GM10266 (cell line): ENCODE data around the gene UBE2H.

Experiments
- DNase-seq: peaks from one replicate; pipeline ENCODE4 v3.0.0; 2012; ENCODE audit errors: extremely low spot score
- CTCF ChIP-seq: IDR thresholded peaks from 2 replicates; pipeline ENCODE4 v1.5.1; 2012; ENCODE audit warnings: mild to moderate bottlenecking, low read depth; ENCODE audit not compliant: control insufficient read depth, insufficient read depth; ENCODE audit errors: missing control alignments

Gene UBE2H

GRCh38 chr7:129908181-129908580, 44.6 kb downstream of the UBE2H start:
- no peak for TF ChIP-seq CTCF
- no peak for DNase-seq

- TF ChIP-seq CTCF = no peak
Measured at GRCh38 chr7:129907122-129907736, 45.5 kb downstream of the UBE2H start.

GRCh38 chr7:129906700-129907099, 46.1 kb downstream of the UBE2H start:
- TF ChIP-seq CTCF = no peak
- DNase-seq = no peak

More at GRCh38 chr7:129907122-129907736, 45.5 kb downstream of the UBE2H start:
- no peak for DNase-seq

- DNase-seq = peak; percentile 15
- TF ChIP-seq CTCF = no peak
Measured at GRCh38 chr7:129903935-129904334, 48.8 kb downstream of the UBE2H start.

GRCh38 chr7:129902788-129903422, 49.9 kb downstream of the UBE2H start:
- DNase-seq = no peak
- TF ChIP-seq CTCF = no peak

GRCh38 chr7:129898502-129899160, 54.1 kb downstream of the UBE2H start:
- TF ChIP-seq CTCF = no peak
- no peak for DNase-seq

GRCh38 chr7:129898007-129898406, 54.8 kb downstream of the UBE2H start:
- DNase-seq = no peak
- TF ChIP-seq CTCF = no peak
